ENCODE measurements around the gene LCP2.

LCP2 gene

GRCh38 chr5:170288151-170288550 lies 9.4 kb downstream of the LCP2 start:
- POLR2A ChIA-PET: no interaction called here
- WGBS (ENCODE audit: insufficient coverage): 80% methylated on average over 2 of the region's 2 CpGs
- no peak for DNase-seq
- peak overlapping the region in 1 of 7 experiments; percentile 16 for H3K4me3 ChIP-seq (ENCODE audit: control insufficient read depth in 1 of 7, extremely low read depth in 1 of 7, insufficient read depth in 4 of 7, low read depth in 2 of 7, low read length in 6 of 7)
- CTCF ChIA-PET: interaction anchor here (1.1 to 24.6 kb wide), 4 partner anchors 9 to 138 kb away, joined by 3 to 430 read pairs (median 10); partner anchors contain the start of gene LCP2
- peaks cover 23 to 88% (median 76%) of the 10 kb centered on the region in 4 experiments for H3K36me3 ChIP-seq (ENCODE audit: control insufficient read depth in 4 of 4, insufficient read depth in 4 of 4, low read length in 3 of 4)
- H3K4me1 ChIP-seq (ENCODE audit: control extremely low read depth in 1 of 4, control insufficient read depth in 4 of 4, insufficient read depth in 4 of 4, low read length in 3 of 4): peaks cover 28 to 89% (median 63%) of the 10 kb centered on the region in 4 experiments
- peaks cover 0 to 8% (median 4%) of the 10 kb centered on the region in 5 experiments for H3K9me3 ChIP-seq (ENCODE audit: control extremely low read depth in 1 of 5, control insufficient read depth in 4 of 5, insufficient read depth in 2 of 5, low read depth in 1 of 5, low read length in 4 of 5)
- no peaks in the 10 kb centered on the region for H3K27me3 ChIP-seq (replicated peaks in 2 of 5; ENCODE audit: control insufficient read depth in 4 of 5, insufficient read depth in 5 of 5, low read length in 4 of 5)
- H3K27ac ChIP-seq (ENCODE audit: insufficient read depth in 1 of 2, low read depth in 1 of 2, low read length in 2 of 2, poor library complexity in 1 of 2, severe bottlenecking in 2 of 2): no peak overlapping the region

DNA sequence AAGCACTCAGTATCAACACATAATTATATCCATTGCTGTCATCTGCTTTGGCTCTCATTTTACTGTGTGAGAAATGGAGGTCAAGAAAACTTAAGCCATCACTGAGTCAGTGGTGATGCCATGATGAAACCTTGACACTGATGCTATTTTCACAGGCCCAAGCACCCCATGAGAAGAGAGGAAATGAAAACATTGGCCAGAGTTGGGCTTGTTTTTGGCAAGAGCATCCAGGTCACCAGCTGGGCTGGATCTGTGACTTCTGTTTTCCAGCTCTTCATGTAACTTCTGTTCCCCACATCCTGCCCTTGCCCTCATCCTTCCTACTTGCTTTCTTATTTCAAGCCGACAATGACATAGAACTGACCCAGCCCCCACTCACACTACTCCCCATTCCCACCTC lies 10.0 kb downstream of the LCP2 start:
- no peaks in the 10 kb centered on the region for H3K27me3 ChIP-seq (replicated peaks in 2 of 5; ENCODE audit: control insufficient read depth in 4 of 5, insufficient read depth in 5 of 5, low read length in 4 of 5)
- CTCF ChIA-PET: interaction anchor here (1.1 to 24.6 kb wide), 4 partner anchors 10 to 139 kb away, joined by 3 to 430 read pairs (median 10); partner anchors contain the start of gene LCP2
- H3K4me3 ChIP-seq (ENCODE audit: control insufficient read depth in 1 of 7, extremely low read depth in 1 of 7, insufficient read depth in 4 of 7, low read depth in 2 of 7, low read length in 6 of 7): peak overlapping the region in 2 of 7 experiments; percentile 23 to 38
- peak overlapping the region in 1 of 2 experiments; percentile 17 for H3K27ac ChIP-seq (ENCODE audit: insufficient read depth in 1 of 2, low read depth in 1 of 2, low read length in 2 of 2, poor library complexity in 1 of 2, severe bottlenecking in 2 of 2)
- POLR2A ChIA-PET: no interaction called here
- H3K36me3 ChIP-seq (ENCODE audit: control insufficient read depth in 4 of 4, insufficient read depth in 4 of 4, low read length in 3 of 4): peaks cover 23 to 88% (median 73%) of the 10 kb centered on the region in 4 experiments
- peaks cover 0 to 8% (median 4%) of the 10 kb centered on the region in 5 experiments for H3K9me3 ChIP-seq (ENCODE audit: control extremely low read depth in 1 of 5, control insufficient read depth in 4 of 5, insufficient read depth in 2 of 5, low read depth in 1 of 5, low read length in 4 of 5)
- no CpG with 5 or more reads among the region's 1 CpG for WGBS (ENCODE audit: insufficient coverage)
- peak in 2 of 3 donors; percentile 48 to 57 for DNase-seq
- peaks cover 25 to 89% (median 61%) of the 10 kb centered on the region in 4 experiments for H3K4me1 ChIP-seq (ENCODE audit: control extremely low read depth in 1 of 4, control insufficient read depth in 4 of 4, insufficient read depth in 4 of 4, low read length in 3 of 4)

DNA sequence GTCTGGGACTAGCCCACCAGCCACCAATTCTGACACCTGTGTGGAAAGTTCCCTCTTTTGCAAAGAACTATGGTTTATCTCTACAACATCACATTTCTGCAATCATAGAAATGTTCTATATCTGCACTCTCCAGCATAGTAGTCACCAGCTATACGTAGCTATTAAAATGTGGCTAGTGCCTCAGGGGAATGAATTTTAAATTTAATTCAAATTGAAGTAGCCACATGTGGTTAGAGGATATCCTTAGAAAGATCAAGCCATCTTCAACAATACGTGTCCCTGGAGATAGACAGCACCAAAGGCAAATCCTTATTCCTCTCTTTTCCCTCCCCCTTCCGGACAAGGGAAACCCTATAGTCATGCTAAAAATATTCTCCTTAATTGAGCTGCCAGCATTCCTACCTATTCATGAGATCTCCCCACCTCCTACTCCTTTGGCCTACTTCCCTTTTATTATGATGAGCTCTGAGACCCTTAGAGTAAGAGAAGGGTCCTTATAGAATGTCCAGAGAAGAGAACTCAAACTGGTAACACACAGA lies 11.1 kb downstream of the LCP2 start:
- peaks cover 18 to 88% (median 69%) of the 10 kb centered on the region in 4 experiments for H3K36me3 ChIP-seq (ENCODE audit: control insufficient read depth in 4 of 4, insufficient read depth in 4 of 4, low read length in 3 of 4)
- no peaks in the 10 kb centered on the region for H3K27me3 ChIP-seq (replicated peaks in 2 of 5; ENCODE audit: control insufficient read depth in 4 of 5, insufficient read depth in 5 of 5, low read length in 4 of 5)
- 71% methylated on average over 2 of the region's 3 CpGs for WGBS (ENCODE audit: insufficient coverage)
- no peak overlapping the region for H3K4me3 ChIP-seq (ENCODE audit: control insufficient read depth in 1 of 7, extremely low read depth in 1 of 7, insufficient read depth in 4 of 7, low read depth in 2 of 7, low read length in 6 of 7)
- ChIA-PET POLR2A (no interaction called here), CTCF (interaction anchor here (1.0 to 24.6 kb wide), 5 partner anchors 11 to 55 kb away, joined by 3 to 430 read pairs (median 5); partner anchors contain the start of gene LCP2)
- no peak overlapping the region for H3K27ac ChIP-seq (ENCODE audit: insufficient read depth in 1 of 2, low read depth in 1 of 2, low read length in 2 of 2, poor library complexity in 1 of 2, severe bottlenecking in 2 of 2)
- peaks cover 17 to 84% (median 54%) of the 10 kb centered on the region in 4 experiments for H3K4me1 ChIP-seq (ENCODE audit: control extremely low read depth in 1 of 4, control insufficient read depth in 4 of 4, insufficient read depth in 4 of 4, low read length in 3 of 4)
- H3K9me3 ChIP-seq (ENCODE audit: control extremely low read depth in 1 of 5, control insufficient read depth in 4 of 5, insufficient read depth in 2 of 5, low read depth in 1 of 5, low read length in 4 of 5): peaks cover 0 to 8% (median 4%) of the 10 kb centered on the region in 5 experiments
- no peak for DNase-seq

- H3K27me3 ChIP-seq (replicated peaks in 2 of 5; ENCODE audit: control insufficient read depth in 4 of 5, insufficient read depth in 5 of 5, low read length in 4 of 5): no peaks in the 10 kb centered on the region
- H3K4me3 ChIP-seq (ENCODE audit: control insufficient read depth in 1 of 7, extremely low read depth in 1 of 7, insufficient read depth in 4 of 7, low read depth in 2 of 7, low read length in 6 of 7): no peak overlapping the region
- peak in 1 of 3 donors; percentile 61 for DNase-seq
- POLR2A ChIA-PET: no interaction called here
- peak overlapping the region; percentile 26 to 39 for H3K27ac ChIP-seq (ENCODE audit: insufficient read depth in 1 of 2, low read depth in 1 of 2, low read length in 2 of 2, poor library complexity in 1 of 2, severe bottlenecking in 2 of 2)
- peaks cover 19 to 88% (median 58%) of the 10 kb centered on the region in 4 experiments for H3K4me1 ChIP-seq (ENCODE audit: control extremely low read depth in 1 of 4, control insufficient read depth in 4 of 4, insufficient read depth in 4 of 4, low read length in 3 of 4)
- H3K9me3 ChIP-seq (ENCODE audit: control extremely low read depth in 1 of 5, control insufficient read depth in 4 of 5, insufficient read depth in 2 of 5, low read depth in 1 of 5, low read length in 4 of 5): peaks cover 0 to 5% (median 2%) of the 10 kb centered on the region in 5 experiments
- H3K36me3 ChIP-seq (ENCODE audit: control insufficient read depth in 4 of 4, insufficient read depth in 4 of 4, low read length in 3 of 4): peaks cover 16 to 82% (median 62%) of the 10 kb centered on the region in 4 experiments
- CTCF ChIA-PET: interaction anchor here (4.5 to 24.6 kb wide), 2 partner anchors 10 to 13 kb away, joined by 73 to 430 read pairs; partner anchors contain the start of gene LCP2
Measured at GRCh38 chr5:170285181-170285580, 12.4 kb downstream of the LCP2 start.

GRCh38 chr5:170284231-170284630 lies 13.3 kb downstream of the LCP2 start:
- Histone ChIP-seq H3K27me3 (replicated peaks in 2 of 5; ENCODE audit: control insufficient read depth in 4 of 5, insufficient read depth in 5 of 5, low read length in 4 of 5) (no peaks in the 10 kb centered on the region), H3K9me3 (ENCODE audit: control extremely low read depth in 1 of 5, control insufficient read depth in 4 of 5, insufficient read depth in 2 of 5, low read depth in 1 of 5, low read length in 4 of 5) (no peaks in the 10 kb centered on the region), H3K4me3 (ENCODE audit: control insufficient read depth in 1 of 7, extremely low read depth in 1 of 7, insufficient read depth in 4 of 7, low read depth in 2 of 7, low read length in 6 of 7) (no peak overlapping the region), H3K36me3 (ENCODE audit: control insufficient read depth in 4 of 4, insufficient read depth in 4 of 4, low read length in 3 of 4) (peaks cover 10 to 80% (median 55%) of the 10 kb centered on the region in 4 experiments), H3K4me1 (ENCODE audit: control extremely low read depth in 1 of 4, control insufficient read depth in 4 of 4, insufficient read depth in 4 of 4, low read length in 3 of 4) (peaks cover 26 to 91% (median 64%) of the 10 kb centered on the region in 4 experiments), H3K27ac (ENCODE audit: insufficient read depth in 1 of 2, low read depth in 1 of 2, low read length in 2 of 2, poor library complexity in 1 of 2, severe bottlenecking in 2 of 2) (peak overlapping the region in 1 of 2 experiments; percentile 15)
- ChIA-PET CTCF (interaction anchor here (4.5 to 24.6 kb wide), 2 partner anchors 11 to 12 kb away, joined by 73 to 430 read pairs; partner anchors contain the start of gene LCP2), POLR2A (interaction anchor here (0.7 kb wide), 1 partner anchor 9 kb away, joined by 7 read pairs; no protein-coding TSS in a partner anchor)
- DNase-seq: no peak
- 100% methylated on average over 1 of the region's 2 CpGs for WGBS (ENCODE audit: insufficient coverage)

- H3K27me3 ChIP-seq (replicated peaks in 2 of 5; ENCODE audit: control insufficient read depth in 4 of 5, insufficient read depth in 5 of 5, low read length in 4 of 5): no peaks in the 10 kb centered on the region
Measured at GRCh38 chr5:170283296-170283695, 14.3 kb downstream of the LCP2 start.

More at GRCh38 chr5:170283296-170283695, 14.3 kb downstream of the LCP2 start:
- WGBS (ENCODE audit: insufficient coverage): 90% methylated on average over 1 of the region's 1 CpG
- peaks cover 26 to 87% (median 66%) of the 10 kb centered on the region in 4 experiments for H3K4me1 ChIP-seq (ENCODE audit: control extremely low read depth in 1 of 4, control insufficient read depth in 4 of 4, insufficient read depth in 4 of 4, low read length in 3 of 4)
- DNase-seq: no peak
- H3K27ac ChIP-seq (ENCODE audit: insufficient read depth in 1 of 2, low read depth in 1 of 2, low read length in 2 of 2, poor library complexity in 1 of 2, severe bottlenecking in 2 of 2): peak overlapping the region; percentile 15 to 73
- ChIA-PET CTCF (interaction anchor here (0.8 to 24.6 kb wide), 10 partner anchors 11 to 64 kb away, joined by 3 to 430 read pairs (median 4); partner anchors contain the start of gene LCP2), POLR2A (interaction anchor here (1.1 kb wide), 1 partner anchor 9 kb away, joined by 4 read pairs; no protein-coding TSS in a partner anchor)
- H3K9me3 ChIP-seq (ENCODE audit: control extremely low read depth in 1 of 5, control insufficient read depth in 4 of 5, insufficient read depth in 2 of 5, low read depth in 1 of 5, low read length in 4 of 5): no peaks in the 10 kb centered on the region
- H3K36me3 ChIP-seq (ENCODE audit: control insufficient read depth in 4 of 4, insufficient read depth in 4 of 4, low read length in 3 of 4): peaks cover 8 to 71% (median 46%) of the 10 kb centered on the region in 4 experiments
- no peak overlapping the region for H3K4me3 ChIP-seq (ENCODE audit: control insufficient read depth in 1 of 7, extremely low read depth in 1 of 7, insufficient read depth in 4 of 7, low read depth in 2 of 7, low read length in 6 of 7)

All from common myeloid progenitor, CD34-positive (primary cell).